GM18870 (cell line): ENCODE data around the gene CNTNAP5.

Experiments used
- ATAC-seq: cut with Tn5 transposase; IDR thresholded peaks from one replicate; pipeline ENCODE4 v1.9.1; 2021; ENCODE audit warnings: moderate library complexity; ENCODE audit not compliant: unreplicated experiment

CNTNAP5 gene

DNA sequence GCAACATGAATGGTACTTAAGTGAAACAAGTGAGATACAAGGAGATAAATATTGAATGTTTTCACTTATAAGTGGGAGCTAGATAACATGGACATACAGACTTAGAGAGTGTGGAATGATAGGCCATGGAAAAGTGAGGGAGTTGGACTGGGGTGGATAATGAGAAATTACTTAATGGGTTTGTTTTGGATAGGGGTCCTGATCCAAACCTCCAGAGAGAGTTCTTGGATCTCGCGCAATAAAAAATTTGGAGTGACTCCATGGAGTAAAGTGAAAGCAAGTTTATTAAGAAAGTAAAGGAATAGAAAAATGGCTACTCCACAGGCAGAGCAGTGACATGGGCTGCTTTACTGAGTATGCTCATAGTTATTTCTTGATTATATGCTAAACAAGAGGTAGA lies 508.9 kb downstream of the CNTNAP5 start:
- ATAC-seq, result no peak

DNA sequence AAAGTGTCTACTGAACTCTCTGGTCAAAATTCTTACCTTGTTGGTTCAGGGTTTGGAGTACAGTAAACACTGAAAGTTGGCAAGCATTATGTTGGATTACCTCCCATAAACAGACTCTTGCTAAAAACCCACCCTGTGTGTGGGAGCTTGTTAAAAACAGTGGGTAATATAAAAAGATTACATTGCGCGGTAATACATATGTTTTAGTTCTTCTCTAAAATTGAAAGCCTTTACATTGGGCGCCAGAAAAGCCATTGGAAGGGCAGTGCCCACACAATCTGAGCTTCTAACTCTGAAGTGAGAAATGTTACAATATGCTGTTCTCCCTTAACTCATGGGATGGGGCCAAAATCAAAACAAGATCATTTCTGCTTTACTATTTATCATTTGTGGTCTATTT lies 510.7 kb downstream of the CNTNAP5 start:
- ATAC-seq, result no peak

DNA sequence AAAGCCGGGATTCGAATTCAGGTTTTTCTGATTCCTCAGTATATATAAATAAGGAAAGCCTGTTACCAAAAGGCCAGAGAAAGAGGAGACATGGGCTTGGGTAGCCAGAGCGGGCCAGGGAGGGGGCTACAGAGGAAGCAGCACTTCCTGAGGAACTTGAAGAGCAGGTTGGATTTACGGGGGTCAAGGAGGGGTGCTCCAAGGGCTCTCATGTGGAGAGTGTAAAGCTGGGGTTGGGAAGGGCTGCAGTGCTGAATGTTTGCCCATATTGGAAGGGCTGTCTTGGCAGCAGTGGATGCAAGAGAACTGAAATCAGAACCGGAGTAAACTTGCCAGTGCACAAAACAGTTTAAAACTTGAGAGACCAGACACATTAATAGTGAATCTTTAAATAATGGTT lies 511.5 kb downstream of the CNTNAP5 start:
- no peak for ATAC-seq

DNA sequence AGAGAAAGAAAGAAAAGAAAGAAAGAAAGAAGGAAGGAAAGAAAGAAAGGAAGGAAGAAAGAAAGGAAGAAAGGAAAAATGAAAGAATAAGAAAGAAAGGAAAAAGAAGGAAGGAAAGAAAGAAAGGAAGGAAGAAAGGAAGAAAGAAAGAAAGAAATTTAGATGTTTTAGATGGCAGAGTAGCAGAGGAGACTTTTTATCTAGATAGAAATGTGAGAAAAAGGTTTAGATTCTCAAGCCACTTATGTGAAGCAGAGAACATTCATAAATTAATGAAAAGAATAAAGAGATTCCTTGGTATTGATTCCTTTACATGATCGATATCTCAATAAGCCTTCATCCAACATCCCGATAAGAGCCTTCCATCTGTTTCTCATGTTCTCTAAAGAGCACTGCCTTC lies 513.5 kb downstream of the CNTNAP5 start:
- ATAC-seq, result no peak

DNA sequence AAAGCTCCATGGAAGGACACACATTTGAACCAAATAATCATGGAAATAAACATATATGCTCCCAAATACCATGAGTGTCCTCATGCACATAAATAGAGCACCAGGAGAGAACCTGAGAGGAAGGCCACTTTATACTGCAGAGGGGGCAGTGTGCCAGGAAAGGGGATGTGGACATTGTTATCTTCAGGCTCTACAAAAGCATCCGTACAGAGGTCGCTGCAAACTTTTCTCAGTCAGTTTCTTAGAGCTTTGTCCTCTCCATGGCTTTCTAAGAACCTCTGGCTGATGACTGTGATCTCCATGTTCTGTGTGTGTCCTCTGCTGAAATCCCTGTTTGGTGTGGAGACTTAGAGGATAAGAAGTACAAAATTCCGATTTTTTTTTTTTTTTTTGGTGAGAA lies 515.7 kb downstream of the CNTNAP5 start:
- ATAC-seq, result no peak

DNA sequence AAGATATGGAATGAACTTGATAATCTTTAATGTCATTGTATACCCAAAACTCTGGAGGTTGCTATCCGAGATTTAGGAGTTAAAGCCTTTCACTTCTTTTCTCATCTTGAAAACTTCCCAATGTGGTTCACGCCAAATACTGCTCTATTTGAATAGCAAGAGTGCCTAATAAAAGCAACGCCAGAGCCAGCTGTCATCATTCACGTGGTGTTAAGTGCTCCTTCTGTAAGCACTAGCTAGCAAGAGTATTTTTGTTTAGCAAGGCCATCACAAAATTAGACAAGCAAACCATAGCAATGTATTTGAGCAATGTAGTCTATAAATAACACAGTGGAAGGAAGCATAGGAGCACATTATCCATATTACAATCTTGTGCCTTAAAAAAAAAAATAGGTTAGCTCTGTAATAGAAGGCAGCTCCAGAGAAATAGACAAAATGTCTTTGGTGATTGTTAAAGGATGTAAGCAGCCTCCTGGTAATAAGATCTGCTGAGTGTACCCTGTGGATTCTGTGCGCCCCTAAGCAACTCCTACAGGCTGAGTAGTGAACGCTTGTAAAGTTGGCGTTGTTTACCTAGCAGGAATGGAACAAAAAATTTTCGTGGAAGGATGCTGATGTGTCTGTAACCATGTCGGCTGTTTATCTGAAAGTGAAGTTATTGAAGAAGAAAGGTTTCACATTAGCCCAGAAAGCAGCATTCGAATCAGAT lies 518.0 kb downstream of the CNTNAP5 start:
- no peak for ATAC-seq

DNA sequence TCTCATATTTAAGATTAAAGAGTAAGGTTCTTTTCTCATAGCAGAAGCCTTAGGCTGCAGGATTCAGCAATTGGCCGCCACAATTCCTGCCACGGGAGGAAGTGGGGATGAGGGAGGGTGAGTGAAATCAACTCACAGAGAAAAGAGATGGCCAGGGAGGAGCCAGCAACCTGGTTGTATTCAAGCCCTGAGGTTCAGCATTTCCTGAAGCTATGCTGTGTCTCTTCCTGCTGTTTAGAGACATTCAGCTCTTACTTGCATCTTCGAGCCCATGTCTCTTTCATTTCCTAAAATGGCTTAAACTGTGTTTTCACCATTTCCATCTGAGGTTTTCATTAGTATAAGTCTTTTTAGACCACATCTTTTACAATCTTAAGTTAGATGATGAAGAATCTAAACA lies 522.6 kb downstream of the CNTNAP5 start:
- no peak for ATAC-seq

DNA sequence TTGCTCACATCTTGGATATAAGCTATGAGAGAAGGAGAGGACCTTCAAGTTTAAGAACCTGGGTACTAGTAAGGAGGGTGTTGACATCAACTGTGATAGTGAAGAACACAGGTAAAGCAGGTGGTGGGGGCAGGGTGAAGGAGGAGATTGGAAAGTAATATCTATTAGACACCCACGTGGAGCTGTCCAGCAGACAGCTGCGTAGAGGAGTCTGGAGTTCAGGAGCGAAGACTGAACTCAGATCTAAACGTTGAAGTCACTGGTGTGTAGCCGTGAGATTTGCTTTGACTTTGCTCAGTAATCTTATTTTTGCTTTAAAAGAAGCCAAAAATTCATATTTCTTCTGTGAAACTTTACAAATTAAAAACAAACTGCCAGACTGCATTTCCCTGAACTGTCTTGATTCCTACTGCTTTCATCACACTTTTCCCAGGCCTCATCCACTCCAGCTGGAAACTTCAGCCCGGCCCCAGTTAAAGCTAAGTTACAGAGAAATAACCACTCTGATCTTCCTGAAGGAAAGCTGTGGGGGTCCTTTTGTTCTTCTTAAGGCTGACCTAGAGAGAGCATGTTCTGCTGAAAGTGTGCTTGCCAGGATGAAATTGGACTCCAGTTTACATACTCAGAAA lies 533.3 kb downstream of the CNTNAP5 start:
- ATAC-seq, result no peak

DNA sequence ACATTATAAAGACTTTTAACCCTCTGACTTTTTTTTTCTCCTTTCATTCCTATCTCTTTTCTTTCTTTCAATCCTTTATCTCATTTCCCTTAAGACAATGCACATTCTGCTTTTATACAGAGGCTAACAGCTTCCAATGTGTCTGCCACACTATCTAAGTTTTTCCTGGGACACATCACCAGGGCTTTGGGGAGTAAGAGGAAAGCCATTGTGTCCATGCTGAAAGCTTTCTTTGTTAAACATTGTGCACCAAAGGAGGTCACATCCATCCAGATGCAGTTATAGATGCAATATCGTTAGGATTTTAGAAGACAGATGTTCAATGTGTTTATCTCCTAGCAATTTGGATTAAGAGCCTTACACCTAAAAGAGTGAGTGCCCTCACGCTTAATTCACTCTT lies 534.1 kb downstream of the CNTNAP5 start:
- ATAC-seq, result no peak

DNA sequence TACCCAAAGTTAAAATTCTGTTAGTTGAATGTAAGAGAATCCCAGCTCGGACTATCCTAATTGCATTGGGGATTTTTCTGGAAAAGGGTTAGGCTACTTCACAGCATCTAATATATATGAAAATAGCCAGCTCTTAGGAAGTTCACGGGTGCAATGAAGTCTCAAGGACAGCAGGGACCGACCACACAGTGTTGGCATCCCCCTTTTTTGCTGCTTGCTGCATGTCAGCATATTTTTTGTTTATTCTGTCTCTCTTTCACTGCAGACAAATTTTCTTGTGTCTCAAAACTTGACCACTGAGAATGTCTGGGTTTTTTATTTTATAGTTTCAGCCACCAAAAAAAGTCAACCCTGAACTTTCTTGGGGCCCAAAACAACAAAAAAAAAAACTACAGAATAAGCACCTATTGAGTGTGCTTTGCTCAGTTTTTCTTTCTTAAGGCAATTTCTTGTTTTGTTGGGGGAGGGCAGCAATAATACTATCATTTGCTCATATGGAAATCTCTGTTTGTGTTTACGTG lies 535.6 kb downstream of the CNTNAP5 start:
- ATAC-seq, result no peak

DNA sequence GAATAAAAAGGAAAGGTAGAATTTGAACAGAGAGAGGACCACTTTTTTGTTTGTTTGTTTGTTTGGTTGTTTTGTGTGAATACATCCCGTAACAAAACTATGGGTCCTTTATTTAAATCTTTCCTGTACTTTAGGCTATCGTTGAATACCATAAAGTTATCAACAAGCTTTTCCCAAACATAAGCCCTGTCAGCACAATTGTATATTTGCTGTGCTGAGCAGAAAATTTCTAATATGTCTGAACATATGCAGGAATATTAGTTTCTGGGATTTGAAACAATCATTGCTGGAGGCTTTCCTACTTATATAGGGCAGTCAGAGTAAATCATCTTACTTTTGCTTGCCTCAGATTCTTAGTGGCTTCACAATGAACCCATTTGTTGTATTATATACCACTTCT lies 536.4 kb downstream of the CNTNAP5 start:
- no peak for ATAC-seq

DNA sequence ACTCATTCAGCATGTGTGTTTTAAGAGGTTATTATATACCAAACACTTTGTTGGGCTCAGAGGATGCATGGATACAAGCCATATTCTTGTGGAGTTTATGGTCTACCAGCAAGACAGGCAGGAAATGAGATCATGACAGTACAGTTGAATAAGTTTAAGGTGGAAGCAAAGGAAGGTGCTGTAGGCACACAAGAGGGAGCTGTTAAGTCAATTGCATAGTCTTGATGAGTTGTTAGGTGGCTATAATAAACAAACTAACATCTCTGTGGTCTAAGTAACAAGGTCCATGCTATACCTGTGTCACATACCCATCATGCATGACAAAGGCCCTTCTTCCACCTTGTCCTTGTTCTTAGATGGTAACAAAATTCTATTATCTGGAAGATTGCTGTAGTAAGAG lies 538.3 kb downstream of the CNTNAP5 start:
- ATAC-seq, result no peak

DNA sequence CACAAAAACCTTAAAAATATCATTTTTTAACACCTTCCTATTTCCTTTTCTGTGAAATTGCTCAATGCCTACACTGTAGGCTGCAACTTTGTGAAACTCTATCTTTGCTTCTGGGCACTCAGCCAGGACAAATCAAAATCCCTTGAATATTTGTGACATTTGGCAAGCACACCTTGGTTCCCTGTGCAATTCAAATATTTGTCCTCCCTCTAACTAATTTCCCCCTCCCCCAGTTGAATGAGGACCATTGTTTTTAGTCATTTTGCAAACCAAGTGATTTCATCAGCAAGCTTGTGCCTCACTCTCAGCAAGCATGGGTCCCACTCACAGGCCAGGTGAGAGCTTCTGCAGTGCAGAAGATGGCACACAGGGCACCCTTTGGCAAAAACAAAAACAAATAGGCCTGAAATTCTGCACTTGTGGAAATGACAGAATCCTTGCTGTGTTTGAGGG lies 541.5 kb downstream of the CNTNAP5 start:
- no peak for ATAC-seq

DNA sequence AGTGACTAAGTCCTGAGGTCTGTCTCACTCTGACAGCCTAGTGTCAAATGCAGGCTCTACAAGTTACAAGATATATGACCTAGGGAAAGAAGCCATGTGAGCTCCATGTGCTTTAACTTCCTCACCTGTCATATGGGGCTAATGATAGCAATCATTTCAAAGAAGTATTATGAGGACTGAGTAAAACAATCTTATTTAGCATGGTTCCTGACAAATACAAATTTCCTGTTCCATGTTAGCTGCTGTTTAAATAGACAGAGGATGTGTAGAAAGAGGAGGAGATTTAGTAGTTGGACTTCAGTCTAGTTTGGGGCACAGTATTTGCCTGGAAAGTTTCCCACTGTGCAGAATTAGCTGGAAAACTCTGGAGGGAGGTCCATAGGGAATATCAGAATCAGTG lies 545.8 kb downstream of the CNTNAP5 start:
- ATAC-seq, result no peak

DNA sequence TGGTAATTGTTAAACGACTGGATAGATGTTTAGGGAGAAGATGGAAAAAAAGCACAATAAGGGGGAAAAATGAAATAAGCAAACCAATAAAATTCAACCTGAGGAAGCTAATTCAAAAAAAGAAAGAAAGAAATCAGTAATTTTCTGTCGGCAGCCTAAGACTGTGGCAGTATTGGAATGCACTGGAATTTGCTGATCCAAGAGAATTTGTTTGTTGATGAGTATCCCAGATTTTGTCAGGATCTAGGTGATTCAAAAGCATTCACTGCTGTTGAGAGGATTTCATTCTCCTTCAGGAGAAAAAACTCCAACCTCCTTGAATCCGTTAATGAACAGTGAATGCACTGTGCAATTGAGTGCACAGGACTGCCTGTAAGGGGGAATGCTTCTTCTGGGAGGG lies 546.7 kb downstream of the CNTNAP5 start:
- ATAC-seq, result no peak

DNA sequence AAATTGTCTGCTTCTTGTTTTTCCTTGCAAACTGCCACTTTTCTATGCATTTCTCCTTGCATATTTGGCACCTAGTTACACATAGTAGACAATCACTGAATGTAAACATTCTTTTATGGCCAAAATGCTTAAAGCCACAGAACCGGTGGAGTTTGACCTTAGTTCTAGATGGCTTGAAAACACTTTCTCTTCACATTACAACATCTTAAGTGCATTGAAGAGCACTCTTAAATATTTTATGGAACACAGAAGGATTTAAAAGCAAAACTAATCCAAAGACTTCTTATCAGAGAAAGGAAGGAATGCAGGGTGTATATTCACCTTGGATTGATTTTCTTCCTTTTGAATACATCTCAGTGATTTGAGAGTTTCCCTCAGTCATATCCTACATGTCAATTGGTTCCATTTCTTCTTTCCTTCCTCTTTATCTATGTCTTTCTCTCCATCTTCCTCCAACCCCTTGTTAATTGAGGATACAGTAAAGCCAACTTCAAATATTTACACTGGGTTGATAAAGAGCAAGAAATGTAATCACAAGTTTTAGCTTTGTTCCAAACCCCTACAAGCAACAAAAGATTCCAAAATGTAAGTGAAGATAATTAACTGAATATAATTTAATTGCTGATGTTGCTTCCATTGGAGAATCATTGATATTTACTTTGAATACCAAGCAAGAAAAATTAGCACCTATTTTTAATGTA lies 548.0 kb downstream of the CNTNAP5 start:
- ATAC-seq, result no peak

DNA sequence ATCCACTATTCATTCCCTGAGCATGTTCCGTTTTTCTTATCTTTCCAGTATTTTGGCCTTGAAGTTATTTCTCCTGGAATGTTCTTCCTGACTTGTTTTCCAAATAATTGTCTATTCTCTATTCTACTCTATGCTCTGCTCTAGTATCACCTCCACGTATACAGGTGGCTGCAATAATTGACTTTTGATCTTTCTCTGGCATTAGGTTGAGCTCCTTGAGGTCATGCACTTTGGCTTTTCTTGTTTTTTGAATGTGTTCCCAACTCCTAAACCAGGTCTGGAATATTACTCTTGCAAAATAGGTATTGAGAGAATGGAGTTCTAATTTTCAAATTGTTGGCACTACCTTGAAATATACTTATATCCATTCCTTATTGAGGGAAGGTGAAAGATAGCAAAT lies 550.4 kb downstream of the CNTNAP5 start:
- no peak for ATAC-seq

DNA sequence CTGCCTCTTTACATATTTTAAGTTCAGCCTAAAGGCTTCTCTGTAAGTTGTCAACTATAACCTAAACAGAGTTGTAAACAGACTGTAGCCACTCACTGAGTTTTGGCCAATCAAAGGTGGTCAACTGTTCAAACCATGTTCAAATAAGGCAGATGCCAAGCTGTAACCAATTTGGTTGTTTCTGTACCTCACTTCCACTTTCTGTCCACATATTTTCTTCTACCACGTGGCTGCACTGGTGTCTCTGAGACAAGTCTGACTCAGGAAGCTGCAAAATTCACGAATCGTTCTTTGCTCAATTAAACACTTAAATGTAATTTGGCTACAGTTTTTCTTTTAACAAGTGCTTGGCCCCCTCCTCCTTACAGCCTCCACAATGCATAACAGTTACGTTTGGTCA lies 555.2 kb downstream of the CNTNAP5 start:
- no peak for ATAC-seq

DNA sequence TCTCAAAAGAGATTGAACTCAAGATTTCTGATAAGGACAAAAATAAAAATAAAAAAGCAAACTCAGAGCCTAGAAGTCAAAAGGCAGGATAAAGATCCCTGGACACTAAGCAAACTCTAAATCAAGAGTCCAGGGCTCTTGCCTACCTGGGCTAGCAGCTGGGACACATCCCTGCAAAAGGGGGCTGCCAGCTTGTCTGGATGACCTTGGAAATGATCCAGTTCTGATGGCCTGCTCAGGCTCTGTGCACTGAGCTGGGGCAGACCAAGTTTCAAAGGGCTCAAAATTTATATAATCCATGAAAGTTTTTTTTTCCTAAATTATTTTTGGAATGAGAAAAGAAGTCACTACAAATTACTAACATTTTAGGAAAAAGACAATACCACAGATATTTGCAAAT lies 557.3 kb downstream of the CNTNAP5 start:
- no peak for ATAC-seq

DNA sequence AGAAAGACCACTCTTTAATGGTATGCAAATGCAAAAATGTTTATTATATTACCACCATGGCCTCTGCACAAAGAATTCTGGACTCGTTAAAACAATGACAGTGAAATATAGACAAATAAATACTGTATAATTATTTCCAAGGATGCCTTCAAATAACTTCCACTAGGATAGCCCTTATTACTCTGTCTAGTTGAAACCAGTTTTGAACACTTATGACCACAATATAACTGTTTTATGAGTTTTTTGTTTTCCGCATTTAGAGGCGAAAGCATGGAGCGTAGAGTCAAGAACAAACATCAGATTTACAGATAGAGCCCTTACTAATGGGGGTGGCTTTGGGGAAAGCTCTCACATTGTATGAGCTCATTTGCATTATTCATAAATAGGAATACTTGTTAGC lies 559.5 kb downstream of the CNTNAP5 start:
- ATAC-seq, result no peak

DNA sequence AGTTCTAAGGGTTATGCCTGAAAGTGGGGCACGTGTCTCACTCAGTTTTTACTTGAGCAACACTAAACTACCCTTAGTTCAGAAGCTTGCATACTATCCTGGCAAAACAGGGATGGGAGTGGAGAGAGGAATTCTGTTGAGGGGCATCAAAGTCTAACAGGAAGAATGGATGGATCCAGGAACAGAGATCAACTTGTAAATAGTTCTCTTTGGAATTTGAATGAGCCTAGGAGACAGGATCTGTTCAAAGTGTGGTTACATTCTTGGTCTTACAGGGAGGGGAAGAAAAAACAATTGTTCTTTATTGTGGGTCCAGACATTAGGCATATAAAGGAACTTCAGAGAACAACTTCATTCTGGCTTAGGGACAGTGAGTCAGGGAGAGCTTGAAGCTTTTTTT lies 560.2 kb downstream of the CNTNAP5 start:
- ATAC-seq, result no peak

DNA sequence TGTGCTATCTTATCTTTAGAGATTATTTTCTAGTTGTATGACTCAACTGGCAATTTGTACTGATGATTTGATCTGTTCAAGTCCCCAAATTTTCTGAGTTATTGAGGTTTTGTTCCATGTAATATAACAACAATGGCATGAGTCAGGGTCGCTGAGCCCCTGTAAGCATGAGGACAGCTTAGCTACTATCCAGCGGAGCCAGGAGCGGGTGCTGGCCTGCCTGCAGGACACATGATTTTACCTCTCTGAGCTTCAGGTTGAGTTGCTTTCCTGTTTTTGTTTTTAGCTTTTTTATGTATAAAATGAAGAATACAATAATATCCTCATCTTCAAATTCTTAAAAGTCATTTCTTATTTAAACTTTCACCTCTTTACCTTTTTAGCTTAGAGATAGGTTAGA lies 561.1 kb downstream of the CNTNAP5 start:
- ATAC-seq, result no peak
